Transverse colon (tissue), 4 donors: ENCODE measurements around the gene CADM1.

Experiments
- CTCF ChIP-seq, 5 experiments: fragments of 200-600 bp in 3 of 5; fragments of 450-650 bp in 2 of 5; sonication (generic) in 3 of 5; IDR thresholded peaks; 1 replicate in 2 of 5; 2 replicates in 3 of 5; pipeline ENCODE4 v1.5.1; 2016 to 2017; ENCODE audit warnings: antibody characterized with exemption in 5 of 5, inconsistent platforms in 3 of 5, mild to moderate bottlenecking in 2 of 5, moderate library complexity in 1 of 5
- EP300 ChIP-seq: sonication (generic); formaldehyde crosslinking; IDR thresholded peaks from one replicate; pipeline ENCODE4 v1.6.1; 2017; ENCODE audit warnings: antibody characterized with exemption, low read depth
- POLR2A ChIP-seq: fragments of 450-650 bp; IDR thresholded peaks from one replicate; pipeline ENCODE4 v1.6.1; 2016; ENCODE audit warnings: antibody characterized with exemption, mild to moderate bottlenecking, moderate library complexity
- POLR2AphosphoS5 ChIP-seq, 3 donors: sonication (generic); formaldehyde crosslinking; IDR thresholded peaks; one replicate each; pipeline ENCODE4 v1.6.1; 2016; ENCODE audit warnings: antibody characterized with exemption in 3 of 3

- TF ChIP-seq CTCF (IDR thresholded peaks at IDR 0.05) (no peak), POLR2A (no peak), POLR2AphosphoS5 (IDR thresholded peaks at IDR 0.05) (no peak), EP300 (no peak)
Observed at GRCh38 chr11:115291325-115291724, 212.9 kb downstream of the CADM1 start.
